Mesendoderm (in vitro differentiated cells): ENCODE data around the gene AGBL3.

Experiments used
- DNase-seq: peaks from one replicate; pipeline ENCODE4 v3.0.0; 2013
- H2AK5ac ChIP-seq: 2 replicates; pipeline ENCODE4 v1.6.1; 2013; ENCODE audit warnings: low read length, inconsistent platforms
- H2BK120ac ChIP-seq: 2 replicates; pipeline ENCODE4 v1.6.1; 2013; ENCODE audit warnings: low read depth, mild to moderate bottlenecking, low read length, moderate library complexity, mixed read lengths
- H2BK15ac ChIP-seq: replicated peaks from 2 replicates; pipeline ENCODE4 v1.6.1; 2013; ENCODE audit warnings: low read depth, mild to moderate bottlenecking, moderate library complexity
- H2BK5ac ChIP-seq: 2 replicates; pipeline ENCODE4 v1.6.1; 2013; ENCODE audit warnings: low read length, inconsistent platforms
- H3K18ac ChIP-seq: 2 replicates; pipeline ENCODE4 v1.6.1; 2013; ENCODE audit warnings: mild to moderate bottlenecking, low read length, mixed read lengths
- H3K23ac ChIP-seq: one replicate; pipeline ENCODE4 v1.6.1; 2013; ENCODE audit warnings: low read length
- H3K27ac ChIP-seq: 2 replicates; pipeline ENCODE4 v1.5.1; 2013; ENCODE audit warnings: low read depth, mild to moderate bottlenecking, inconsistent platforms, low read length, moderate library complexity
- H3K27me3 ChIP-seq: 2 replicates; pipeline ENCODE4 v1.6.1; 2013; ENCODE audit warnings: low read length, control low read depth, mild to moderate bottlenecking, inconsistent platforms; ENCODE audit not compliant: insufficient read depth, poor library complexity
- H3K36me3 ChIP-seq: 2 replicates; pipeline ENCODE4 v1.6.1; 2013; ENCODE audit warnings: low read length, inconsistent platforms; ENCODE audit not compliant: control insufficient read depth, insufficient read depth
- H3K4ac ChIP-seq: one replicate; pipeline ENCODE4 v1.6.1; 2013; ENCODE audit warnings: low read depth, mild to moderate bottlenecking, low read length, moderate library complexity
- H3K4me1 ChIP-seq: 2 replicates; pipeline ENCODE4 v1.6.1; 2013; ENCODE audit warnings: low read depth, low read length, inconsistent platforms; ENCODE audit not compliant: control insufficient read depth
- H3K4me2 ChIP-seq: 2 replicates; pipeline ENCODE4 v1.6.1; 2013; ENCODE audit warnings: low read length
- H3K4me3 ChIP-seq: 2 replicates; pipeline ENCODE4 v1.5.1; 2013; ENCODE audit warnings: mild to moderate bottlenecking, low read length
- H3K56ac ChIP-seq: one replicate; pipeline ENCODE4 v1.6.1; 2013; ENCODE audit warnings: low read length
- H3K79me1 ChIP-seq: 2 replicates; pipeline ENCODE4 v1.6.1; 2013; ENCODE audit warnings: low read length, inconsistent platforms
- H3K79me2 ChIP-seq: 2 replicates; pipeline ENCODE4 v1.6.1; 2013; ENCODE audit warnings: mild to moderate bottlenecking, low read length; ENCODE audit not compliant: control insufficient read depth, insufficient read depth
- H3K9ac ChIP-seq: 2 replicates; pipeline ENCODE4 v1.6.1; 2013; ENCODE audit warnings: low read length, inconsistent platforms
- H4K5ac ChIP-seq: one replicate; pipeline ENCODE4 v1.6.1; 2013; ENCODE audit warnings: low read length
- H4K8ac ChIP-seq: one replicate; pipeline ENCODE4 v1.6.1; 2013; ENCODE audit warnings: low read depth, mild to moderate bottlenecking, control low read depth, low read length, moderate library complexity
- WGBS: extraction: QIAGEN DNeasy Blood & Tissue Kit; methylation state at CpG from one replicate; pipeline ENCODE4 v1.1.7; 2013; ENCODE audit warnings: low lambda C conversion rate, missing lambda C conversion rate; ENCODE audit not compliant: insufficient coverage; ENCODE audit errors: extremely low coverage; 5-methylcytosine and 5-hydroxymethylcytosine counted together

The AGBL3 gene

GRCh38 chr7:134954197-134955082, 31.9 kb upstream of the AGBL3 start:
- Histone ChIP-seq H3K9ac (no peak overlapping the region), H2BK5ac (no peak overlapping the region), H2AK5ac (no peak overlapping the region), H3K4me3 (no peak overlapping the region), H4K5ac (no peak overlapping the region), H2BK120ac (no peak overlapping the region), H2BK15ac (no peak overlapping the region), H3K79me2 (no peaks in the 10 kb centered on the region), H3K36me3 (peaks cover 8% of the 10 kb centered on the region), H3K18ac (no peak overlapping the region), H4K8ac (no peak overlapping the region), H3K4ac (no peak overlapping the region), H3K27ac (no peak overlapping the region), H3K79me1 (no peaks in the 10 kb centered on the region), H3K4me2 (no peak overlapping the region), H3K27me3 (no peaks in the 10 kb centered on the region), H3K23ac (no peak overlapping the region), H3K56ac (no peak overlapping the region), H3K4me1 (no peaks in the 10 kb centered on the region)
- no CpG with 5 or more reads among the region's 9 CpGs for WGBS
- DNase-seq = peak; percentile 42

- no peak overlapping the region for H2BK15ac ChIP-seq
- H2BK120ac ChIP-seq = no peak overlapping the region
- WGBS = no CpG with 5 or more reads among the region's 3 CpGs
- H3K4me3 ChIP-seq = no peak overlapping the region
- no peak overlapping the region for H3K23ac ChIP-seq
- no peak overlapping the region for H3K4me2 ChIP-seq
- H2BK5ac ChIP-seq = no peak overlapping the region
- H3K79me2 ChIP-seq = no peaks in the 10 kb centered on the region
- H3K27ac ChIP-seq = no peak overlapping the region
- no peak overlapping the region for H3K56ac ChIP-seq
- H4K8ac ChIP-seq = no peak overlapping the region
- H3K79me1 ChIP-seq = no peaks in the 10 kb centered on the region
- H3K4me1 ChIP-seq = no peaks in the 10 kb centered on the region
- no peak overlapping the region for H4K5ac ChIP-seq
- no peak overlapping the region for H3K18ac ChIP-seq
- H3K9ac ChIP-seq = no peak overlapping the region
- no peak overlapping the region for H2AK5ac ChIP-seq
- H3K27me3 ChIP-seq = no peaks in the 10 kb centered on the region
- H3K36me3 ChIP-seq = peaks cover 9% of the 10 kb centered on the region
- DNase-seq = no peak
- H3K4ac ChIP-seq = no peak overlapping the region
Measured at GRCh38 chr7:134957005-134957404, 29.3 kb upstream of the AGBL3 start.

GRCh38 chr7:134959810-134960209, 26.5 kb upstream of the AGBL3 start:
- Histone ChIP-seq H3K18ac (no peak overlapping the region), H3K27ac (no peak overlapping the region), H3K27me3 (no peaks in the 10 kb centered on the region), H3K56ac (no peak overlapping the region), H3K4me1 (no peaks in the 10 kb centered on the region), H3K79me1 (no peaks in the 10 kb centered on the region), H3K36me3 (peaks cover 10% of the 10 kb centered on the region), H3K9ac (no peak overlapping the region), H2BK5ac (no peak overlapping the region), H4K8ac (no peak overlapping the region), H3K4ac (no peak overlapping the region), H2AK5ac (no peak overlapping the region), H3K4me2 (no peak overlapping the region), H3K79me2 (no peaks in the 10 kb centered on the region), H3K4me3 (no peak overlapping the region), H2BK120ac (no peak overlapping the region), H3K23ac (no peak overlapping the region), H4K5ac (no peak overlapping the region), H2BK15ac (no peak overlapping the region)
- DNase-seq = no peak
- WGBS = no CpG with 5 or more reads among the region's 5 CpGs

DNA sequence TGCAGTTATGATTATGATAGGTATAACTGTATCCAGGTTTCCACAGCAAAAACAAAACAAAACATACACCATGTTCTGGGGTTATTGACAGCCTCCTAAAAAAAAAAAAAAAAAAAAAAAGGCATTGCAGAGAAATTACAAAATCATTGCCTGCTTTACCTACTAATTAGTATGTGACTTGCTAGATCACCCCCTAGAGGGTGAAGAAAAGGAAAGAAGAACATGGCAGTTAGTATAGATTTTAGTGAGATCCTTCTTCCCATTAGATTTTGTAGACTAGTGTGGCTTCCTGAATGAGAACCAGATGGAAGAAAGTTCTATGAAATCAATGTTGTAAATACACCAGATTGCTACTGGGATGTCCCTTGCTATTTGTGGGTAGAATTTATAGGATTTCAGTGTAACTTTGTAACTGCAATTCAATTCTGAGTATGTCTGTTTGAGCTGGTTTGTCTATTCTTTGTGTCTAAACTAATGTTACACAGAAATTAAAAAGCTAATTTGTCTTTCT, 24.0 kb upstream of the AGBL3 start:
- Histone ChIP-seq H2BK5ac (no peak overlapping the region), H3K23ac (no peak overlapping the region), H2BK120ac (no peak overlapping the region), H3K27me3 (no peaks in the 10 kb centered on the region), H4K8ac (no peak overlapping the region), H4K5ac (no peak overlapping the region), H3K79me1 (no peaks in the 10 kb centered on the region), H2AK5ac (no peak overlapping the region), H3K56ac (no peak overlapping the region), H3K4me2 (no peak overlapping the region), H3K36me3 (peaks cover 6% of the 10 kb centered on the region), H3K4ac (no peak overlapping the region), H3K27ac (no peak overlapping the region), H3K4me1 (no peaks in the 10 kb centered on the region), H3K9ac (no peak overlapping the region), H2BK15ac (no peak overlapping the region), H3K4me3 (no peak overlapping the region), H3K18ac (no peak overlapping the region), H3K79me2 (no peaks in the 10 kb centered on the region)
- no peak for DNase-seq

- Histone ChIP-seq H3K4me1 (no peaks in the 10 kb centered on the region), H2BK15ac (no peak overlapping the region), H4K8ac (no peak overlapping the region), H3K79me1 (no peaks in the 10 kb centered on the region), H3K18ac (no peak overlapping the region), H2BK5ac (no peak overlapping the region), H2AK5ac (no peak overlapping the region), H3K79me2 (no peaks in the 10 kb centered on the region), H3K4me3 (no peak overlapping the region), H4K5ac (no peak overlapping the region), H3K56ac (no peak overlapping the region), H2BK120ac (no peak overlapping the region), H3K27ac (no peak overlapping the region), H3K23ac (no peak overlapping the region), H3K4me2 (no peak overlapping the region), H3K36me3 (peaks cover 6% of the 10 kb centered on the region), H3K9ac (no peak overlapping the region), H3K27me3 (no peaks in the 10 kb centered on the region), H3K4ac (no peak overlapping the region)
- no peak for DNase-seq
- WGBS = no CpG with 5 or more reads among the region's 4 CpGs
Measured at GRCh38 chr7:134963036-134963435, 23.3 kb upstream of the AGBL3 start.

- no peak overlapping the region for H4K8ac ChIP-seq
- no peak overlapping the region for H3K56ac ChIP-seq
- H3K4me2 ChIP-seq = no peak overlapping the region
- H3K18ac ChIP-seq = no peak overlapping the region
- no peak overlapping the region for H3K9ac ChIP-seq
- peaks cover 2% of the 10 kb centered on the region for H3K36me3 ChIP-seq
- H3K4me1 ChIP-seq = no peaks in the 10 kb centered on the region
- H2BK5ac ChIP-seq = no peak overlapping the region
- DNase-seq = no peak
- no peak overlapping the region for H2BK15ac ChIP-seq
- H3K27me3 ChIP-seq = no peaks in the 10 kb centered on the region
- H2AK5ac ChIP-seq = no peak overlapping the region
- H3K27ac ChIP-seq = no peak overlapping the region
- H3K4ac ChIP-seq = no peak overlapping the region
- no peak overlapping the region for H4K5ac ChIP-seq
- H3K79me1 ChIP-seq = no peaks in the 10 kb centered on the region
- no peak overlapping the region for H3K23ac ChIP-seq
- no peaks in the 10 kb centered on the region for H3K79me2 ChIP-seq
- no peak overlapping the region for H2BK120ac ChIP-seq
- H3K4me3 ChIP-seq = no peak overlapping the region
- no CpG with 5 or more reads among the region's 3 CpGs for WGBS
Measured at GRCh38 chr7:134966691-134967090, 19.6 kb upstream of the AGBL3 start.
